Vagina (tissue), 2 donors: ENCODE data around the gene TSGA10IP.

Experiments used
- CTCF ChIP-seq, 3 experiments: fragments of 450-650 bp in 2 of 3; fragments of 200-600 bp in 1 of 3; sonication (generic) in 1 of 3; IDR thresholded peaks; one replicate each; pipeline ENCODE4 v1.5.1; 2017 to 2019; ENCODE audit warnings: antibody characterized with exemption in 3 of 3, mild to moderate bottlenecking in 2 of 3, moderate library complexity in 2 of 3
- POLR2A ChIP-seq, 2 donors: fragments of 450-650 bp; IDR thresholded peaks; one replicate each; pipeline ENCODE4 v1.6.1; 2017; ENCODE audit warnings: antibody characterized with exemption in 2 of 2, mild to moderate bottlenecking in 2 of 2, moderate library complexity in 2 of 2
- POLR2AphosphoS5 ChIP-seq, 2 donors: sonication (generic); formaldehyde crosslinking; IDR thresholded peaks; one replicate each; pipeline ENCODE4 v1.9.0; 2017; ENCODE audit warnings: antibody characterized with exemption in 2 of 2, mild to moderate bottlenecking in 2 of 2, low read depth in 1 of 2; ENCODE audit not compliant: insufficient read depth in 1 of 2

DNA sequence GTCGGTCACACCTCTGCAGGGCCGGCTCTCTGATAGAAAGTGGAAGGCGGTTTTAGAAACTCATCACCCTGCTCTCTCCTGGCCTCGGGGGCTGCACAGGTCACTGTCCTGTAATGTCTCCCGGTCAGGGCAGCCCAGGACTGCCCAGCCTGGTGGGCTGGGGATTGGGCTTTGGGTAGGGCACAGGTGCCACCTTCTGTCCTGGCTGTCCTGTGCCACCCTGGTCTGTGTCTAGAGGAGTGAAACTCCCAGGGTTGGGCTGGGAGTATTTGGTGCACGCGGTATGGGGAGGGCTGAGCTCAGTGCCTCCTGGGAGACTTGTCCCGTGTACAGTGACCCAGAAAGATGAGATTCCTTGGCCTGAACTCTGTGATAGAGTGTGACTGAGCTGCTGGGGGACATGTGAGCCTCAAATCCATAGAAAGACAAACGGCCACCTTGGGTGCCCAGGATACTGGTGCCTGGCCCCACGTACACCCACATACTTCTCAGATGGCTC is 34.0 kb downstream of the TSGA10IP start:
- TF ChIP-seq CTCF (IDR thresholded peaks at IDR 0.05) (no peak), POLR2AphosphoS5 (IDR thresholded peaks at IDR 0.05; ENCODE audit: insufficient read depth in 1 of 2, low read depth in 1 of 2) (no peak), POLR2A (IDR thresholded peaks at IDR 0.05) (no peak)
